HepG2 (cell line): ENCODE measurements around the gene ECE2. TPM values are rescaled to one million over a fixed set of nuclear protein-coding genes. Genes with fewer than 3 reads are reported as not detected.
A peak's percentile ranks its signal among the peaks of the same experiment; 100 is the strongest.

Source experiments
- FOXK2 ChIP-seq: fragments of 450-650 bp; IDR thresholded peaks from 2 replicates; pipeline ENCODE4 v1.6.1; 2016
- HES4 ChIP-seq: sonication (generic); formaldehyde crosslinking; IDR thresholded peaks from 2 replicates; pipeline ENCODE4 v1.9.0; 2021; ENCODE audit warnings: mild to moderate bottlenecking, missing genetic modification reagents, borderline replicate concordance
- KAT7 ChIP-seq: IDR thresholded peaks from 2 replicates; pipeline ENCODE4 v1.6.1; 2018; ENCODE audit warnings: borderline replicate concordance, missing compliant biosample characterization
- NR2F1 ChIP-seq, 2 experiments: fragments of 450-650 bp in 1 of 2; formaldehyde crosslinking in 1 of 2; IDR thresholded peaks; 2 replicates each; pipeline versions ENCODE4 v1.5.0 to v1.6.1; 2016 to 2020; ENCODE audit warnings: mild to moderate bottlenecking in 1 of 2, missing compliant biosample characterization in 1 of 2, missing genetic modification reagents in 1 of 2, moderate library complexity in 1 of 2
- PHF21A ChIP-seq: sonication (generic); formaldehyde crosslinking; IDR thresholded peaks from 2 replicates; pipeline ENCODE4 v1.5.0; 2020; ENCODE audit warnings: mild to moderate bottlenecking, missing genetic modification reagents
- RBM22 ChIP-seq: fragments of 200-400 bp; formaldehyde crosslinking; optimal IDR thresholded peaks from 2 replicates; pipeline ENCODE3; 2017; ENCODE audit warnings: mild to moderate bottlenecking, low read length, moderate library complexity
- ZNF598 ChIP-seq: sonication (generic); formaldehyde crosslinking; IDR thresholded peaks from 2 replicates; pipeline ENCODE4 v1.5.1; 2020; ENCODE audit warnings: mild to moderate bottlenecking, missing genetic modification reagents, borderline replicate concordance
- ZNF790 ChIP-seq: sonication (generic); formaldehyde crosslinking; IDR thresholded peaks from 2 replicates; pipeline ENCODE4 v1.8.0; 2022; ENCODE audit warnings: missing genetic modification reagents, mild to moderate bottlenecking, borderline replicate concordance
- polyA plus RNA-seq, 8 experiments: library from polyadenylated mRNA; depleted of rRNA in 3 of 8; stranded (reverse) in 7 of 8; unstranded in 1 of 8; fragments of >200 nt; fragmentation: Illumina TruSeq in 4 of 8; extraction: Trizol in 4 of 8; gene quantifications; 2 replicates each; pipeline versions ENCODE4 v1.2.1 to v1.2.3, GENCODE V29; 2011 to 2016; ENCODE audit warnings: low read depth in 4 of 8, missing spikeins in 1 of 8, mixed read lengths in 1 of 8; ENCODE audit not compliant: insufficient read depth in 1 of 8
- total RNA-seq, 5 experiments: library from RNA; depleted of rRNA; stranded (reverse); fragments of >200 nt; fragmentation: Illumina TruSeq; extraction: Trizol; gene quantifications; 2 replicates each; pipeline ENCODE4 v1.2.3, GENCODE V29; 2016; ENCODE audit warnings: low read depth in 1 of 5
- TF ChIP-seq, protein P1 (sequence below): sonication (generic); formaldehyde crosslinking; IDR thresholded peaks from 2 replicates; pipeline ENCODE4 v1.4.0; 2020; ENCODE audit warnings: mild to moderate bottlenecking, missing genetic modification reagents
- TF ChIP-seq, protein P2 (sequence below): sonication (generic); formaldehyde crosslinking; IDR thresholded peaks from 2 replicates; pipeline ENCODE4 v1.9.0; 2022; ENCODE audit warnings: missing genetic modification reagents, mild to moderate bottlenecking, borderline replicate concordance
- TF ChIP-seq, protein P3 (sequence below): IDR thresholded peaks from 2 replicates; pipeline ENCODE4 v1.6.1; 2016
- TF ChIP-seq, protein P4 (sequence below): sonication (generic); formaldehyde crosslinking; IDR thresholded peaks from 2 replicates; pipeline ENCODE4 v1.5.1; 2020; ENCODE audit warnings: mild to moderate bottlenecking, missing genetic modification reagents

ECE2 gene
- total and polyA plus RNA-seq, 2 of the 13 experiments (the other 11 are each of a cell fraction or from before 2014, with no cell fraction given), result not detected

DNA sequence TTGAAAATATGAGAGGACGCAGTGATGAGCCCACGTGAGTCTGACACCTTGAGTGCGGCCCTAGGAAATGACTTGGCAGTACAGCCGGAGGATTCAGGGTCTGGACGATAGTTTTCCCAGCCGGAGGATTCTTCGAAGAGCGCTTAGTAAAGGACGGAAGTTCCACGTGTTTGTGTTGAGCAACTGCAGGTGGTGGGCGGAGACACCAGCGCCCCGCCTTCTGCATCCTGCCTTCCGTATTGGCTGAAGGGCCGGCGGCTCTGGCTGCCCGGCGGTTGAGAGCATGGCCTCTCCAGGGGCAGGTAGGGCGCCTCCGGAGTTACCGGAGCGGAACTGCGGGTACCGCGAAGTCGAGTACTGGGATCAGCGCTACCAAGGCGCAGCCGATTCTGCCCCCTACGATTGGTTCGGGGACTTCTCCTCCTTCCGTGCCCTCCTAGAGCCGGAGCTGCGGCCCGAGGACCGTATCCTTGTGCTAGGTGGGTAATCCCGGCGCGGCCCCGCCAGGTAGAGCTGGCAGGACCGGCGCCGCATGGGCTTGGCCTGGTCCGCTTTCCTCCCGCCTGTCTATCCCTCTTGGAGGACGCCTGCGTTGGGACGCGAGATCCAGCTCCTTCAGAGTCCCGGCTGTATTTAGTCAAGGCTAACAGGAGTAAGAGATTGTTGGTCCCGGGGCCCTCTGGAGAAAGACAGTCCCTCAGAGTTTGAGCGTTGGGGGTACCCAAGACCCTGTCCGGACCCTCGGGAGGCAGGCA, 26.2 kb upstream of the ECE2 start, which contains the start of gene EEF1AKMT4 (continued):
- TF ChIP-seq, protein P1, sequence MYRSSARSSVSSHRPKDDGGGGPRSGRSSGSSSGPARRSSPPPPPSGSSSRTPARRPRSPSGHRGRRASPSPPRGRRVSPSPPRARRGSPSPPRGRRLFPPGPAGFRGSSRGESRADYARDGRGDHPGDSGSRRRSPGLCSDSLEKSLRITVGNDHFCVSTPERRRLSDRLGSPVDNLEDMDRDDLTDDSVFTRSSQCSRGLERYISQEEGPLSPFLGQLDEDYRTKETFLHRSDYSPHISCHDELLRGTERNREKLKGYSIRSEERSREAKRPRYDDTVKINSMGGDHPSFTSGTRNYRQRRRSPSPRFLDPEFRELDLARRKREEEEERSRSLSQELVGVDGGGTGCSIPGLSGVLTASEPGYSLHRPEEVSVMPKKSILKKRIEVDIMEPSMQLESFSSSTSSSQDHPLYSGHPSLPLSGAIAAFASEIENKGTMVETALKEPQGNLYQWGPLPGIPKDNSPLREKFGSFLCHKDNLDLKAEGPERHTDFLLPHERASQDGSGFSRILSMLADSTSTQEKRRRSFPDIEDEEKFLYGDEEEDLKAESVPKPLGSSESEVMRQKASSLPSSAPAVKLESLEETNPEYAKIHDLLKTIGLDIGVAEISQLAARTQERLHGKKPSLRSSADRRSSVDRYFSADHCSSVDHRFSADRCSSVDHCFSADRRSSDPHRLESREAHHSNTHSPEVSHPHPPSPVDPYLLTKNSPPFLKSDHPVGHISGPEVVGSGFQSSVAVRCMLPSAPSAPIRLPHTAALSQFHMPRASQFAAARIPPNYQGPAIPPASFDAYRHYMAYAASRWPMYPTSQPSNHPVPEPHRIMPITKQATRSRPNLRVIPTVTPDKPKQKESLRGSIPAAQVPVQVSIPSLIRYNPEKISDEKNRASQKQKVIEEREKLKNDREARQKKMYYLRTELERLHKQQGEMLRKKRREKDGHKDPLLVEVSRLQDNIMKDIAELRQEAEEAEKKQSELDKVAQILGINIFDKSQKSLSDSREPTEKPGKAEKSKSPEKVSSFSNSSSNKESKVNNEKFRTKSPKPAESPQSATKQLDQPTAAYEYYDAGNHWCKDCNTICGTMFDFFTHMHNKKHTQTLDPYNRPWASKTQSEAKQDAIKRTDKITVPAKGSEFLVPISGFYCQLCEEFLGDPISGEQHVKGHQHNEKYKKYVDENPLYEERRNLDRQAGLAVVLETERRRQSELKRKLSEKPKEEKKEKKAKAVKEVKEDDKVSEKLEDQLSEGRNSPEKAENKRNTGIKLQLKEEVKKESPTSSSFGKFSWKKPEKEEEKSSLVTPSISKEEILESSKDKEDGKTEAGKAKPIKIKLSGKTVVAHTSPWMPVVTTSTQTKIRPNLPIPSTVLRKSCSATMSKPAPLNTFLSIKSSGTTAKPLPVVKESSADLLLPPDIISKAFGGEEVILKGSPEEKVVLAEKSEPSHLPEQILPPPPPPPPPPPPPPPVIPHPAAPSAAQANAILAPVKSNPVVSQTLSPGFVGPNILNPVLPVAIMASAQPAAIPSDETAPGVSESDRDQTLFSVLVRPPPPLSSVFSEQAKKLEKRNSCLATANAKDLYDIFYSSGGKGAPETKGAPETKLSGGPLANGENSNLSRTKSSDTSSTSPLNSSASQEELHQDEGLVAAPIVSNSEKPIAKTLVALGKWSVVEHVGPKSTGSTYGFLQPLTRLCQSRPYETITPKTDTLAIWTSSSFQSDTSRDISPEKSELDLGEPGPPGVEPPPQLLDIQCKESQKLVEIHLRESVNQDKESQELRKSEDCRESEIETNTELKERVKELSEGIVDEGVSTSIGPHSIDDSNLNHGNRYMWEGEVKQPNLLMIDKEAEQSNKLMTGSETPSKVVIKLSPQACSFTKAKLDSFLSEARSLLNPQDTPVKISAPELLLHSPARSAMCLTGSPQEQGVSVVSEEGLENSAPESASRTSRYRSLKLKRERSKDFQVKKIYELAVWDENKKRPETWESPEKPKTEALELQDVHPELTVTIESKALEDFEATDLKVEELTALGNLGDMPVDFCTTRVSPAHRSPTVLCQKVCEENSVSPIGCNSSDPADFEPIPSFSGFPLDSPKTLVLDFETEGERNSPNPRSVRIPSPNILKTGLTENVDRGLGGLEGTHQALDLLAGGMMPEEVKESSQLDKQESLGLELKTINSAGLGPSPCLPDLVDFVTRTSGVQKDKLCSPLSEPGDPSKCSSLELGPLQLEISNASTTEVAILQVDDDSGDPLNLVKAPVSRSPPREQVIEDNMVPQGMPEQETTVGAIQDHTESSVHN (CRISPR knock-in tag), result no peak
- TF ChIP-seq NR2F1 (CRISPR knock-in tag; IDR thresholded peaks at IDR 0.05), result no peak
- TF ChIP-seq, protein P2, sequence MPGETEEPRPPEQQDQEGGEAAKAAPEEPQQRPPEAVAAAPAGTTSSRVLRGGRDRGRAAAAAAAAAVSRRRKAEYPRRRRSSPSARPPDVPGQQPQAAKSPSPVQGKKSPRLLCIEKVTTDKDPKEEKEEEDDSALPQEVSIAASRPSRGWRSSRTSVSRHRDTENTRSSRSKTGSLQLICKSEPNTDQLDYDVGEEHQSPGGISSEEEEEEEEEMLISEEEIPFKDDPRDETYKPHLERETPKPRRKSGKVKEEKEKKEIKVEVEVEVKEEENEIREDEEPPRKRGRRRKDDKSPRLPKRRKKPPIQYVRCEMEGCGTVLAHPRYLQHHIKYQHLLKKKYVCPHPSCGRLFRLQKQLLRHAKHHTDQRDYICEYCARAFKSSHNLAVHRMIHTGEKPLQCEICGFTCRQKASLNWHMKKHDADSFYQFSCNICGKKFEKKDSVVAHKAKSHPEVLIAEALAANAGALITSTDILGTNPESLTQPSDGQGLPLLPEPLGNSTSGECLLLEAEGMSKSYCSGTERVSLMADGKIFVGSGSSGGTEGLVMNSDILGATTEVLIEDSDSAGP (CRISPR knock-in tag), result 0 out of 2 replicates have a peak, but pooled peaks have one; percentile 42
- TF ChIP-seq KAT7 (CRISPR knock-in tag), result peak; percentile 35
- no peak for TF ChIP-seq RBM22
- TF ChIP-seq, protein P3, sequence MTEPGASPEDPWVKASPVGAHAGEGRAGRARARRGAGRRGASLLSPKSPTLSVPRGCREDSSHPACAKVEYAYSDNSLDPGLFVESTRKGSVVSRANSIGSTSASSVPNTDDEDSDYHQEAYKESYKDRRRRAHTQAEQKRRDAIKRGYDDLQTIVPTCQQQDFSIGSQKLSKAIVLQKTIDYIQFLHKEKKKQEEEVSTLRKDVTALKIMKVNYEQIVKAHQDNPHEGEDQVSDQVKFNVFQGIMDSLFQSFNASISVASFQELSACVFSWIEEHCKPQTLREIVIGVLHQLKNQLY (CRISPR knock-in tag), result peak; percentile 37; the same call in 1 of the 2 replicates
- no peak for TF ChIP-seq ZNF790 (CRISPR knock-in tag)
- no peak for TF ChIP-seq ZNF598 (CRISPR knock-in tag)
- TF ChIP-seq, protein P4, sequence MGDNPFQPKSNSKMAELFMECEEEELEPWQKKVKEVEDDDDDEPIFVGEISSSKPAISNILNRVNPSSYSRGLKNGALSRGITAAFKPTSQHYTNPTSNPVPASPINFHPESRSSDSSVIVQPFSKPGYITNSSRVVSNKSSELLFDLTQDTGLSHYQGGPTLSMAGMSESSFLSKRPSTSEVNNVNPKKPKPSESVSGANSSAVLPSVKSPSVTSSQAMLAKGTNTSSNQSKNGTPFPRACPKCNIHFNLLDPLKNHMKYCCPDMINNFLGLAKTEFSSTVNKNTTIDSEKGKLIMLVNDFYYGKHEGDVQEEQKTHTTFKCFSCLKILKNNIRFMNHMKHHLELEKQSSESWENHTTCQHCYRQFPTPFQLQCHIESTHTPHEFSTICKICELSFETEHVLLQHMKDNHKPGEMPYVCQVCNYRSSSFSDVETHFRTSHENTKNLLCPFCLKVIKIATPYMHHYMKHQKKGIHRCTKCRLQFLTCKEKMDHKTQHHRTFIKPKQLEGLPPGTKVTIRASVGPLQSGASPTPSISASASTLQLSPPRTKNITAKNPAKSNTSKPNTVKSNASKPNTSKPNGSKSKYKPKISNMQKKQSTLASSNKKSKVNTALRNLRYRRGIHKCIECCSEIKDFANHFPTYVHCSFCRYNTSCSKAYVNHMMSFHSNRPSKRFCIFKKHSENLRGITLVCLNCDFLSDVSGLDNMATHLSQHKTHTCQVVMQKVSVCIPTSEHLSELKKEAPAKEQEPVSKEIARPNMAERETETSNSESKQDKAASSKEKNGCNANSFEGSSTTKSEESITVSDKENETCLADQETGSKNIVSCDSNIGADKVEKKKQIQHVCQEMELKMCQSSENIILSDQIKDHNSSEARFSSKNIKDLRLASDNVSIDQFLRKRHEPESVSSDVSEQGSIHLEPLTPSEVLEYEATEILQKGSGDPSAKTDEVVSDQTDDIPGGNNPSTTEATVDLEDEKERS (CRISPR knock-in tag), result no peak
- no peak for TF ChIP-seq HES4 (CRISPR knock-in tag)
- peak; percentile 75 for TF ChIP-seq FOXK2
- peak; percentile 67; the same call in 1 of the 2 replicates for TF ChIP-seq PHF21A (CRISPR knock-in tag)
